Cerebellar nuclear complex (tissue), 1 donor: ENCODE results near the gene FLNB.

Experiments
- DNase-seq, 2 experiments: peaks; one replicate each; lab custom pipeline; 2025; lab: John Stamatoyannopoulos, UW

Gene FLNB

DNA sequence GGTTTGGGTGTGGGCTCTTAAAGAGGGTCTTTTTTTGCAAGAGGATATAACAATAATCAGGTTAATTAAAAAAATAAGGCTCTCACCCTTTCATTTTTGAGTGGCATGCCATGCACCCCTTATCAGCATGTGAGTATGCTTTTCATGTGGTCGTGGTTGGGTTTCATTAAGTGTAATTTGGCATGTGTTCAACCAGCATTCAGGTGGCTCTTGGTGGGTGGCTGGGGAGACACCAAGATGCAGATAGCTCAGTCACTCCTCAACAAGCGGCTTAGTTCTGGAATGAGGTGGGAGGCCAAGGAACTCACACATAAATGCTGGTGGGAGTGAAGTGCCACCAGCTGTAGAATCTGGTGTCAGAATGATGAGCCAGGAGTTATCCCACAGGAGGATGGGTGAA lies 66.8 kb downstream of the FLNB start:
- no peak for DNase-seq

DNA sequence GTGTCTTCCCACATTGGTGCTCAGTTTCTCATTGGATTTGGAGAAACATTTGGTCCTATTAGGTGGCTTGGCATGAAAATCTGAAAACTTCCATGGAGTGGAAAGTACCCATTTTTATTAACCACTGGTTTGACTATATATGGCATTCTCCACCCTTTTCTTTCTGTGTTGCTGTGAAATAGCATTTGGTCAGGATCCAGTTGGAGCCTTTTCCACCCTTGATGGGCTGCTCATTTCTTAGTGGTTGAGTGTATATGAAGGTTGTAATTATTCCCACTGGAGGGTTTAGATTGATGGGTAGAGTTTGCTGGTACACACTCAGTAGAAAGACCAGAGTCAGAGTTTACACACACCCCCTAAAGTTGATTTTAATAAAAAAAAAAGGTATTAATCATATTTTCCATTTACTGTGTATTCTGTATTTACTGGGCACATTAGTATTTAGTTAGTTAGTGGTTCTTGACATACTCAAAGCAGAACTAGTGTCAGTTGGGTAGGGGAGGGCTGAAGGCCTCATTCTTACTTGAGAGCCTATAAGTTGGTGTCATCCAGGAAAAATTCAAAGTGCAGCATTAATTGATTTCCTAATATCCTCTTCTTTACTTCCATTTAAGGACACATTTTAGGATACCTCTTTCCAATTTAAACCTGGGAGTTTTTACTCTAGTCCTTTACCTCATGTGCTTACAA lies 69.5 kb downstream of the FLNB start:
- DNase-seq: no peak

DNA sequence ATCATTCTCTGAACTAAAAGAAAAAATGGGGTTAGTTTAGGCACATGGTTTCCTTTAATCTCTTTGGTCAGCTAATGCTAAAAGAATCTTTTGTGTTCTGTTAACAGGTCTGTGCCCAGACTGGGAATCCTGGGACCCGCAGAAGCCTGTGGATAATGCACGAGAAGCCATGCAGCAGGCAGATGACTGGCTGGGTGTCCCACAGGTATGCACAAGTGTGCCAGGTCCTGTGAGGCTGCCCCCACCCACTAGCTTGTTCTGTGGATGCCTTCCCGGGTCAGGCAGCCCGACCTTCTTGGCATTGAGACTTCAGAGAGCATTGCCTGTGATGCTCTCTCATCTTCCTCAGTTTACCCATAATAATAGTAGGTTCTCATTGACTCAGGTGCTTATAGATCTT lies 70.4 kb downstream of the FLNB start:
- no peak for DNase-seq

DNA sequence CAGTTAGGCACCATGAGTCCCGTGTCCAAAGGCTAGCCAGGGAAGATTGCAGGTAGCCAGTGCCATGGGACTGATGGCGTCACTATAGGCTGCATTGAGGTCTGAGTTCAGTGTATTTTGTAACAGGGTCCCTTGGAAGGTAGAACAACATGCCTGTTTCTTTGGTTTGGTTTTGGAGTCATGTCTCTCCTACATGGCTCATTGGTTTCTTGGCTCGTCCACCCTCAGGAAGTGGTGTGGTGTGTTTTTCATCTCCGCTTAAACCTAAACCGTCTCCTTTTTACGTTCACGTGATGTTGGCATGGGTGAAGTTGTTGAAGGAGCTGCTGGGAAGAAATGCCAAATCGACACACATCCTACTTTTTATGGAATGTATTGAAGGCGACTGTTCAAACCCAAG lies 71.6 kb downstream of the FLNB start:
- no peak for DNase-seq

DNA sequence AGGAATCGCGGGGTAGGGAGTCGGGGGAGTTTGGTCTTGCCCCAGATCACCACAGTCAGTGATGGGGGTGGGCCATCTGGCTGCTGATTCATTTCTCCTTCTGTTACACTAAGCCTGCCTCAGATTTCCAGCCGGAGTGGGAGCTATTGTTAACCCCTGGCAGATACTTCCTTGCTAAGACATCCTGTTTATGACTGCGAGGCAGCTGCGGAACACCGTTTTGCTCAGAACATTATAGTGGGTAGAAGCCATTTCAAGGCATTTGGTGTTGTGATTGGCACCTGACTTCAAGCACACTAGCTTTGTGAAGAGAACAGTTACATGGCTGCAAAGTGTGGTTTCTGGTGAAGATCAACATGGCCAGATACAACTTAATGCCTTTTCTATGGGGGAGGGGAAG lies 73.8 kb downstream of the FLNB start:
- no peak for DNase-seq

DNA sequence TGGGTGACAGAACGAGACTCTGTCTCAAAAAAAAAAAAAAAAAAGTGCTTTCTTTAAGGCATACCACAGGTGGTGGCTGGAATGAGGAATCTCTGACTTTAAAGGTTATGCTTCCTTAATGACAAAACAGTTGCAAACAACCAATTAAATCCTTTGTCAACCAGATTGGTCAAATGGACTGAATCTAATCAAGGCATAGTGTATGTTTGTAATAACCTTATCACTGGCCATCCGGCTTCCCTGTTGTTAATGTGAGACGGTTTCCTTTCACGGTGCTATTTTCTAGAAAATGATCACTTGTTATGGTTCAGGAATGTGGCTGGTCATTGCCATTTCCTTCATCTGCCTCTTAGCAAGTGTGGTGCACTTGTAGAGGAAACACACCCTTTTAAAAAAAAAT lies 75.9 kb downstream of the FLNB start:
- DNase-seq: no peak

DNA sequence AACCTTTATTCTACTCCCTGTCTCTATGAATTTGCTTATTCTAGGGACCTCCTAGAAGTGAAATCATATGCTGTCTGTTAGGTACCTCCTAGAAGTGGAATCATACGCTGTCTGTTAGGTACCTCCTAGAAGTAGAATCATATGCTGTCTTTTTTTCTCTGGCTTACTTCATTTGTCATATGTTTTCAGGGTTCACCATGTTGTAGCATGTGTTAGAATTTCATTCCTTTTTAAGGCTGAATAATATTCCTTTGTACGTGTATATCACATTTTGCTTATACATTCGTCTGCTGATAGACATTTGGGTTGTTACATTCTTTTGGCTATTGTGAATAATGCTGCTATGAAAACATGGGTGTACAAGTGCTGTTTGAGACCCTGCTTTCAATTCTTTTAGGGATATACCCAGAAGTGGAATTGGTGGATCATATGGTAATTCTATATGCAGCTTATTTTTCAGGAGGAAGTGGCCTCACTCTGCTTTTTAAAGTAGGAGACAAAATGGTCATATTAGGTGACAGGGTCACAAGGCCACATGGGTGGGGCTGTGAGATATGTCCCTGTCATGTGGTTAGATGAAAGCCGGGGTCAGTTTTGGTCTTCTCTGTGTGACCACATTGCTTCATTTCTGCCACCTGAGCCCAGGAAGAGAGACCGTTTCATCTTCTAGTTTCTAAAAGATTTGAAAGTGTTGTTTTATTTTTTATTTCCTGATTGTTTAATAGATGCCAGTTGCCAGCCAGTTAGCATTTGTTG lies 76.7 kb downstream of the FLNB start:
- DNase-seq: no peak

DNA sequence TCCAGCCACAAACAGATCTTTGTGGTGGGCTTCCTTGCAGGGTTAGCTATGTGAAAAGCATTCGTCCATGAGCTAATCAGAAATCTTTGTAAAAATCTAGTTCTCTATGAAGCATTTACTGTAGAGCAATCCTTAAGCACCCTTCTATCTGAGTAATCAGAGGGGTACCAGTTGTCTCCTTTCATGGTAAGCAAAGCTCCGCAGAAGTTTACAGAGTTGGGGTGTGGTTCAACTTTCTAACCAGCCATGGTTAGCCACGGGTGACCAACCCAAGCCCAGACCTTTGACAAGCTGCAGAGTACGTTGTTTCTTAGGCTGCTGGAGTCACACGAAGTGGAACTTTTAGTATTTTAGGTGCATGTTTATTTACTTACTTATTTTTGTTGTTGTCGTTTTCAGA lies 77.4 kb downstream of the FLNB start:
- no peak for DNase-seq

DNA sequence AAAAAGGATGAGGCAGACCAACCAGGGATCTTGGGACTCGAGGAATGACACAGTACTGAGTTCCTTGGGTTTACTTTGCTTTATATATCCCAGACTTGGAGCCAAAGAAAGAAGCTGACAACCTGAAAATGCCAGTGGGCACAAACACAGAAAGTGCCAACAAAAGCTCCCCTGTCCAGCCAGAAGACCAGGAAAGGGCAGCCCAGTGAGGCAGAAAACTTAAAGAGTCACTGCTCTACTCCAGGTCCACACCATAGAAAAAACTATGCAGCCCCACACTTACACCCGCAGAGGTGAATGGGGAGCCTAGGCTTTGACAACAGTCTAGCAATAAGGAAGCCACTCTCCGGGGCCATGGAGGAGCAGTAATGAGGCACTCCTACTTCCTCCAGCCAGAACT lies 80.3 kb downstream of the FLNB start:
- no peak for DNase-seq

DNA sequence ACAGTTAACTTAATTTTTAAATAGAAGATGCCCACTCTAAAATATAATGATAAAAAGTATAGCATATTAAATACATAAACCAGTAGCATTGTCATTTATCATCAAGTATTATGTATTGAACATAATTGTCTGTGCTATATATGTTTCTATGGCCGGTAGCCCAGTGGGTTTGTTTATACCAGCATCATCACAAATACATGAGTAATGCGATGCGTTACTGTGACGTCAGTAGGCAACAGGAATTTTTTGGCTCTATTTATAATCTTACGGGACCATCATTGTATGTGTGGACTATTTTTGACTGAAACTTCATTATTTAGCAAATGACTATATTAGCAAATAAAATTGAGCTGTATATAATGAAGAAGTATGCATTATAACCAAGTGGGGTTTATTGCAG lies 82.1 kb downstream of the FLNB start:
- DNase-seq: no peak

DNA sequence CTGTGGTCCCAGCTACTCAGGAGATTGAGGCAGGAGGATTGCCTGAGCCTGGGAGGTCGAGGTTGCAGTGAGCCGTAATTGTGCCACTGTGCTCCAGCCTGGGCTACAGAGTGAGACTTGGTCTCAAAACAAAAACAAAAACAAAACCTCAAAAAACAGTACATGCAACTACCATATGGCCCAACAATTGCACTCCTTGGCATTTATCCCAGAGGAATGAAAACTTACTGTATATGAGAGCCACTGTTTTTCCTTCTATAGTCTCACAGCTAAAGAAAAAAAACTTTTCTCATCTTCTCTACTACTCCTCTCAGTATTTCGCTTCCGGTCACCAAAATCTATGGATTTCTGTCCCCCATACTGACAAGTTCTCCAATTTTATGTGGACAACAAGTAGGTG lies 84.3 kb downstream of the FLNB start:
- DNase-seq: no peak

DNA sequence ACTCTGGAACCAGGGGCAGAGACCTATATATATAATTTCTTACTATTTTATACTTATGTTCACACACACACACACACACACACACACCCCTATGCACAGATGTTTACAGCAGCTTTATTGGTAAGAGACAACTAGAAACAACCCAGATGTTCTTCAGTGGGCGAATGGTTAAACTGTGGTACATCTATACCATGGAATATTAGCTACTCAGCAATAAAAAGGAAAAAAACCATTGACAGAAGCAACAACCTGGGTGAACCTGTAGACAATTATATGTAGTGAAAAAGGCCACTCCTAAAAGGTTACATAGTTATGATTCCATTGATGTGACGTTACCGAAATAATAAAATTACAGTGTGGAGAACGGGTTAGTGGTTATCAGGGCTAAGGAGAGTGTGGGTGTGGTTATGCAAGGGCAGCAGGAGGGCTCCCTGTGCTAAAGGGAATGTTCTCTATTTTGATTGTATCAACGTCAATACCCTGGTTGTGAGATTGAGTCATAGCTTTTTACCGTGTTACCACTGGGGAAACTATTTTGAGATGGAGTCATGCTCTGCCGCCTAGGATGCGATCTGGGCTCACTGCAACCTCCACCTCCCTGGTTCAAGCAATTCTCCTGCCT lies 85.5 kb downstream of the FLNB start:
- no peak for DNase-seq

DNA sequence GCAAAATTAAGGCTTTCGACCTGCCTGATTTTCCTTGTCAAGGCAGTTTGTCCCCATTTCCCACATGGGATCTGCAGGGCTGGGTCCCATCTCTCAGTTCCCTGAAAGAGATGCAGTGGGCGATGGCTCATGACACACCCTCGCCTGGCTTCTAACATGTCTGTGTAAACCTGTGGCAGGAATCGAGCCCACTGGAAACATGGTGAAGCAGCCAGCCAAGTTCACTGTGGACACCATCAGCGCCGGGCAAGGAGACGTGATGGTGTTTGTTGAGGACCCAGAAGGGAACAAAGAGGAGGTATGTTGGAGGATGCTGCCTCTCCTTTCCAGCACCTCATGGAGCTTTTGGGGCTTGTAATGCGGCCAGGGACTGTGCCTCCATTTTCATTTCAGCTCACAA lies 86.4 kb downstream of the FLNB start:
- no peak for DNase-seq

DNA sequence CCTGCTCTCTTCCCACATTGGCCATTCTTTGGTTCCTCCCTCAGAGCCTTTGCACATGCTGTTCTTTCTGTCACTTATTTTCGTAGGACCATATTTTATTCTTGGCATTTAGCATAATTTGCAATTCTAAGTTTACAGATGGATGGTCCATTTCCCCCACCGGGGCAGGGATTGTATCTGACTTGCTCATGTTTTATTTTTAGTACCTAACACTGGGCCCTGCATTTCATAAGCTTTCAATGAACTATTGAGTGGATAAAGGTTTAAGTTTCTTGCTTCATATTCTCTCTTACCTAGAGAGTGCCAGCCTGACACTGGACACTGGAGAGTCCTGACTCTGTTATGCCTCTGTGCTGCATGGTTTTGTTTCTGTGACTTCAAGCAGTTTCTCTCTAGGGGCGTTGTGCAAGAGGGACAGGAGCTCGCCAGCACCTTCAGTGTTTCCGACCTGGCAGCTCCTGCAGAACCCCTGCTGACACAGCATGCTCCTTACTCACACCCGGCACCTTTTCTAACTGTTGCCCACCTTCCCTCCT lies 87.4 kb downstream of the FLNB start:
- no peak for DNase-seq

DNA sequence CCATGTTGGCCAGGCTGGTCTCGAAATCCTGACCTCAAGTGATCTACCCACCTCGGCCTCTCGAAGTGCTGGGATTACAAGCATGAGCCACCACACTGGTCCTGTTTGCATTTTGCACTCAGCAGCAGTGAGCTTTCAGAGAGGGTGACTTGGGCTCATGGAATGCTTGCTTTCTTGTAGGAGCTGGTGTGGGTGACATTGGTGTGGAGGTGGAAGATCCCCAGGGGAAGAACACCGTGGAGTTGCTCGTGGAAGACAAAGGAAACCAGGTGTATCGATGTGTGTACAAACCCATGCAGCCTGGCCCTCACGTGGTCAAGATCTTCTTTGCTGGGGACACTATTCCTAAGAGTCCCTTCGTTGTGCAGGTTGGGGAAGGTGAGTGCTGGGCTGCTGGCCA lies 90.3 kb downstream of the FLNB start:
- no peak for DNase-seq

DNA sequence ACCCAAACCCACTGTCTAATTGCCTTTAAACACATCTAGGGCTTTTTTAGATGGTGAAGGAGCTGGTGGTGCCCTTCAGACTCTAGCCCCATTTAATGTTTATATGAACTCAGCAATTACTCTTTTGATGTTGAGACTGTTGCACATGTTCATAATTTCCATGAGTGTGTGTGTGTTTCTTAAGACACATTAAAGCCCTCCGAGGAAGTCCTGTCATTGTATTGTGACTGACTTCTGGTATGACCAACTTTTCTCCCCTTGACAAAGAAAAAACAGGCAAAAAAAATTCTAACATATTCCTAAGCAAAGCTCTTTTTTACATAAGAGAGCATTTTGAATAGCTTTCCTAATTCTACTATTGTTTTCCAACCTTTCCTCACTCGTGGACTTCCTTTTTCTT lies 91.6 kb downstream of the FLNB start:
- no peak for DNase-seq

DNA sequence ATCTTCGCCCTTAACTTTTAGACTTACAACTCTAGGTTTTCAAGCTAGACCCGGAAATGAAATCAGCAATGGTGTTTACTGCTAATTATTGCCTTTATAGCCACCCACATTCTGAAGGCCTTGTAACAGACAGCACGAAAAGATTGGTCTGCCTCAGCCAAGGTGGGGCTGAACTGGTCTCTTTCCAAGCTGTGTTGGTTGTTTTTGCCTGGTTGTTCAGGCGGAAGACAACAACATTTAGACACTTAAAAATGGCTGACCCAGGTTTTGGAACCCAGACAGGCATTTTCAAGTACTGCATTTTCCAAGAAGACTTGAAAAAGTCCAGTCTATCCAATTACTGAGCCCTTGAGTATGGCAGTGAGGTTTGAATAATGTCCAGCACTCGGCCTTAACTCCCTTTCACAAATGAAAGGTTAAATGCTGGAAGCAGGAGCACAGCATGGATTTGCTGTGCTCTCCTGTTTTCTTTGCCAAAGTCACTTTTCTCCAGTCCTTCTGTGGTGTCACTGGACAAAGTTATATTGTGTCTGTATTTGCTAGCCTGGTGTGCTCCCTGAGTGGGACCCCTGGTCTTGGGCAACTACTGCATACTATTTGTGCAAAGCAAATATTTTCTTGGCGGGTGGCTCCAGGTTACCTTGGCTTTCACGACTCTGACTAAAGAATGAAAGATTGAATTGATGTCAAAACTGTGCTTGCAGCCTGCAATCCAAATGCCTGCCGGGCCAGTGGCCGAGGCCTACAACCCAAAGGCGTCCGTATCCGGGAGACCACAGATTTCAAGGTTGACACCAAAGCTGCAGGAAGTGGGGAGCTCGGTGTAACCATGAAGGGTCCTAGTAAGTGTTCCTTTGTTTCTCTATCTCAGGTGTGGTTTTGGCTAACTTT lies 93.5 kb downstream of the FLNB start:
- no peak for DNase-seq

DNA sequence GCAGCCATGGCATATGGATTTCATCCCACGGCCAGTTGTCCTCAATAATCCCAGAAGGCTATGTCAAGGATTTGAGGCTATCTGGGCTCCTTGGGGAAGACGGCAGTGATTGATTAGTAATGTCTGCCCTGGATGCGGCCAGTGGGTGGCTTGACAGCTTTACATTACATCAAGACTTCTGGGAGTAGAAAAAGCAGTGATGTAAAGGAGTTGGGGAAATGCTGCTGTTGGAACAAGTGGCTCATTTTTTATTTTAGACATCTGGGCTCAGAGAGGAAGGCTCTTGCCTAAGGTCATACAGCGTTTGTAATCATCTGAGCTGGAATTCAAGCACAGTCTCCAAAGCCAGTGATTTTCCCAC lies 94.1 kb downstream of the FLNB start:
- no peak for DNase-seq

DNA sequence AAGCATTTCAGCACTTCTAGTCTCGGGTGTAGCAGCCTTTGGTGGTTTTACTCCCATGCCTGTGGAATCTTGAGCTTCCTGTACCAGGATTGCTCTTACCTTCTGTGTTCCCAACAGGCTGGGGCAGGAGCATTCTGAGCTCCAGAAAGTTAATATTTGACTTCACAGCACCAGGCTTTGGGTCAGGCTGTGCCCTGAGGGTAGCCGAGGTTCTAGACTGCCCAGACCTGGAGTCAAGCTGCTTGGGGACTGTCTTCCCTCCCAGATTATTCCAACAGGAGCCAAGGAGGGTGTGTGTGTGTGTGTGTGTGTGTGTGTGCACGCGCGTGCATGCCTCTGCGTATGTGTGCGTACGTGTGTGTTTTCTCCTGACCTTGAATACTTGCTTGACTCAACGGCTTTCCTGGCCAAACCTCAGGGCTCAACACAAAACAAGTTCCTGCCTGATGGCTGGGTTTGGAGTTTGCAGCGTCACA lies 94.8 kb downstream of the FLNB start:
- DNase-seq: no peak

DNA sequence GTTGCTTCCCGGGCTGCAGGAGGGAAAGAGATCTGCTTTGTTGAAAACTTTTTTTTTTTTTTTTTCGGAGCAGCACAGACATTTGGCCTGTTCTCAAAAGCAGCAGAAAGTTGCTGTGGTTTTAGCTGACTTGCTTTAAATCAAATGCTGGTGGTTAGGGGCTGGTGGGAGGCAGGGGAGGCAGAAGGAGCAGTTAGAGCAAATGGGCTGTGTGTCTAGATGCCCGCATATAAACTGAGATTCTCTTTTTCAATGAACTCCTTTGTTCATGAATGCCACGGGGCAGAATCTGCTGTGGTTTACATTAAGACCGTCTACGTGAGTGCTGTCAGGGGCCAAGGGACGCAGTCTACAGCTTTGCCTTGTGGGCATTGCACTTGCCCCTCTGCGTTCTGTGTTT lies 95.9 kb downstream of the FLNB start:
- no peak for DNase-seq

DNA sequence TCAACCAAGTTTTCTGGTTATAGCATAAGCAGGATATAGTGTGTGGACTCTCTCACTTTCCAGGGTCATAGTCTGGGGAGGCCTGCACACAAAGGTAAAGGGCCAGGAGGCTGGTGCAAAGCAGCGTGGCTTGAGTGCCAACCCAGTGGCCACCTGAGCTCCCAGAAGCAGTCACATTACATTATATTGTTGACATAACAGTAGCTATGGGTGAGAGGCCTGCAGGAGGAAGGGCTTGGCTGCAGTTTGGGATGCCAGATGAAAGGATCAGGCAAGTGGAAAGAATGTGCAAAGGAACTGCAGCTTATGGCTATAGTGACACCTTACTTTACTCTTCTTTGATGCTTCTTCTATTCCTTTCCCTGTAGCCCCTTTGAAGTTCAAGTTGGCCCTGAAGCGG lies 96.5 kb downstream of the FLNB start:
- no peak for DNase-seq

DNA sequence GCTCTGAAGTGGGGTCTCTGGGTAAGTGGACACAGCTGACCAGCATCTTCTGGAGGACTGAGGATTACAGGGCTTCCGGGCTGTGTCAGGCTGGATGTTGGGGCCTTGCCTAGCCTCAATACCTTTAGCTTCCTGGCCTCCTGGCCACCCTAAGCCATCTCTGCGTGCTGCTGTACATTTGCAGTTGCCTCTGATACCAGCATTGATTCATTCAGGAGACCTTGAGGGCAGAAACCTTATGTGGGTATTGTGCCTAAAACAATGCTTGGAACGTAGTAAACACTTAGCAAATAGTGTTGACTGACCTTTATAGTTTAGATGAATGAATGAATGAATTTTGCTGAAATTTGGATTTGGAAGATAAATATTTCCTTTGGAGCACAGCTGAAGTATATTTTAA lies 97.0 kb downstream of the FLNB start:
- DNase-seq: no peak
